Astrocyte (in vitro differentiated cells and primary cell): ENCODE results near the gene TIAM2. TPM values are rescaled to one million over a fixed set of nuclear protein-coding genes. Genes with fewer than 3 reads are reported as not detected.

Experiments
- DNase-seq: peaks from one replicate; pipeline ENCODE4 v3.0.0-alpha.2; 2010; ENCODE audit warnings: low read depth
- FAIRE-seq: peaks from 2 replicates; lab custom pipeline; 2011; peaks lifted over from hg19 to GRCh38; lab: Jason Lieb, UNC
- H2AFZ ChIP-seq: 2 replicates; pipeline ENCODE4 v1.6.0; 2012; ENCODE audit warnings: low read depth, low read length, inconsistent platforms
- H3K27ac ChIP-seq: 2 replicates; pipeline ENCODE4 v1.5.1; 2011; ENCODE audit warnings: low read depth, low read length, inconsistent platforms
- H3K27me3 ChIP-seq: 2 replicates; pipeline ENCODE4 v1.6.0; 2011; ENCODE audit warnings: low read length, inconsistent platforms; ENCODE audit not compliant: insufficient read depth
- H3K36me3 ChIP-seq: 2 replicates; pipeline ENCODE4 v1.5.1; 2011; ENCODE audit warnings: low read length, inconsistent platforms; ENCODE audit not compliant: insufficient read depth
- H3K4me1 ChIP-seq: 2 replicates; pipeline ENCODE4 v1.5.1; 2011; ENCODE audit warnings: low read length, inconsistent platforms; ENCODE audit not compliant: insufficient read depth
- H3K4me2 ChIP-seq: 2 replicates; pipeline ENCODE4 v1.6.0; 2012; ENCODE audit warnings: low read length, inconsistent platforms
- H3K4me3 ChIP-seq: 2 replicates; pipeline ENCODE4 v1.5.1; 2011; ENCODE audit warnings: low read depth, mild to moderate bottlenecking, low read length, inconsistent platforms; ENCODE audit not compliant: insufficient read depth
- H3K79me2 ChIP-seq: 2 replicates; pipeline ENCODE4 v1.6.0; 2012; ENCODE audit warnings: mild to moderate bottlenecking, low read length, inconsistent platforms; ENCODE audit not compliant: insufficient read depth
- H3K9ac ChIP-seq: 2 replicates; pipeline ENCODE4 v1.6.0; 2012; ENCODE audit warnings: mild to moderate bottlenecking, low read length, inconsistent platforms
- H3K9me3 ChIP-seq: 2 replicates; pipeline ENCODE4 v1.5.1; 2012; ENCODE audit warnings: low read depth, mild to moderate bottlenecking, low read length, inconsistent platforms; ENCODE audit not compliant: insufficient read depth
- H4K20me1 ChIP-seq: 2 replicates; pipeline ENCODE4 v1.6.0; 2012; ENCODE audit warnings: low read length, inconsistent platforms; ENCODE audit not compliant: insufficient read depth
- H3K27ac Mint-ChIP-seq: one replicate; pipeline ENCODE4 v1.8.0; 2021; ENCODE audit warnings: mild to moderate bottlenecking, mixed read lengths; ENCODE audit not compliant: unreplicated experiment
- H3K27me3 Mint-ChIP-seq: one replicate; pipeline ENCODE4 v1.8.0; 2021; ENCODE audit warnings: low read depth, mixed read lengths; ENCODE audit not compliant: unreplicated experiment
- H3K36me3 Mint-ChIP-seq: one replicate; pipeline ENCODE4 v1.8.0; 2021; ENCODE audit warnings: low read depth, mixed read lengths; ENCODE audit not compliant: unreplicated experiment
- H3K4me1 Mint-ChIP-seq: one replicate; pipeline ENCODE4 v1.8.0; 2021; ENCODE audit warnings: low read depth, mixed read lengths; ENCODE audit not compliant: unreplicated experiment
- H3K4me3 Mint-ChIP-seq: one replicate; pipeline ENCODE4 v1.8.0; 2021; ENCODE audit warnings: mild to moderate bottlenecking, moderate library complexity, mixed read lengths; ENCODE audit not compliant: unreplicated experiment
- H3K9me3 Mint-ChIP-seq: one replicate; pipeline ENCODE4 v1.8.0; 2021; ENCODE audit warnings: mild to moderate bottlenecking, mixed read lengths; ENCODE audit not compliant: unreplicated experiment
- CTCF ChIP-seq: IDR thresholded peaks from 2 replicates; pipeline ENCODE4 v1.5.1; 2011; ENCODE audit warnings: low read depth, mild to moderate bottlenecking, inconsistent platforms, low read length, moderate library complexity; ENCODE audit not compliant: insufficient read depth
- EZH2 ChIP-seq: IDR thresholded peaks from 2 replicates; pipeline ENCODE4 v1.6.1; 2012; ENCODE audit warnings: mild to moderate bottlenecking, low read length, inconsistent platforms; ENCODE audit not compliant: insufficient read depth
- total RNA-seq: library from RNA; stranded (reverse); gene quantifications from 2 replicates; pipeline ENCODE4 v1.2.1, GENCODE V29; 2021

The TIAM2 gene
- total RNA-seq, 1 donor from 2014 or later = 23.6 TPM

DNA sequence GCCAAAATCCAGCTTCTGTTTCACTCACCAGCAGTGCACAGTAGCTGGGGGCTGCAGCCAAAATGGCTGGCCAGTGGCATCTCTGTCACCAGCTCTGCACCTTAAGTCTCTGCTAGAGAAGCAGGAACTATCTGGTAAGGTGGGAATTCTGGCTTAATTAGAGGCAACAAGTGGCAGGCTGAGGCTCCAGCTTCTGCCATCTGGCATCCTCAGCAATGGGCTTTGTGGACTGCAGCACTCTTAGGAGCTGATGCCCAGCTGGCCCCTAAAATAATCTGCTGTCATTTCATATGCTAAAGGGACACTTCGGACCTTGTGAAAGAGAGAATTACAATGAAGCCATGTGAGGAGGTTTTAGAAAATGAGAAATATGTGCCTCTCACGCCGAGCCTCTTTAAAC lies 264.1 kb downstream of the TIAM2 start:
- H3K27ac ChIP-seq = no peak overlapping the region
- H4K20me1 ChIP-seq = no peaks in the 10 kb centered on the region
- peaks cover 10% of the 10 kb centered on the region for H3K4me1 Mint-ChIP-seq
- H3K4me3 Mint-ChIP-seq = no peak overlapping the region
- no peaks in the 10 kb centered on the region for H3K27me3 ChIP-seq
- no peaks in the 10 kb centered on the region for H3K27me3 Mint-ChIP-seq
- peaks cover 4% of the 10 kb centered on the region for H3K79me2 ChIP-seq
- peaks cover 26% of the 10 kb centered on the region for H3K36me3 ChIP-seq
- H3K4me3 ChIP-seq = no peak overlapping the region
- H3K4me1 ChIP-seq = no peaks in the 10 kb centered on the region
- no peak overlapping the region for H3K4me2 ChIP-seq
- no peak overlapping the region for H2AFZ ChIP-seq
- FAIRE-seq (no peak), DNase-seq (no peak)
- TF ChIP-seq EZH2 = no peak
- H3K36me3 Mint-ChIP-seq = peaks cover 14% of the 10 kb centered on the region
- H3K9ac ChIP-seq = no peak overlapping the region
- H3K9me3 Mint-ChIP-seq = no peaks in the 10 kb centered on the region
- no peaks in the 10 kb centered on the region for H3K9me3 ChIP-seq
- H3K27ac Mint-ChIP-seq = no peak overlapping the region

- H3K9me3 ChIP-seq = no peaks in the 10 kb centered on the region
- H3K27me3 Mint-ChIP-seq = no peaks in the 10 kb centered on the region
- no peaks in the 10 kb centered on the region for H3K9me3 Mint-ChIP-seq
- no peak overlapping the region for H2AFZ ChIP-seq
- no peak overlapping the region for H3K4me3 Mint-ChIP-seq
- H4K20me1 ChIP-seq = no peaks in the 10 kb centered on the region
- no peak overlapping the region for H3K27ac ChIP-seq
- no peak for FAIRE-seq
- H3K4me3 ChIP-seq = no peak overlapping the region
- H3K36me3 Mint-ChIP-seq = peaks cover 14% of the 10 kb centered on the region
- H3K79me2 ChIP-seq = peaks cover 4% of the 10 kb centered on the region
- peaks cover 12% of the 10 kb centered on the region for H3K4me1 Mint-ChIP-seq
- no peak overlapping the region for H3K4me2 ChIP-seq
- no peak overlapping the region for H3K27ac Mint-ChIP-seq
- DNase-seq = no peak
- TF ChIP-seq EZH2 (no peak), CTCF (no peak)
- no peaks in the 10 kb centered on the region for H3K27me3 ChIP-seq
- H3K9ac ChIP-seq = no peak overlapping the region
- H3K36me3 ChIP-seq = peaks cover 22% of the 10 kb centered on the region
- H3K4me1 ChIP-seq = no peaks in the 10 kb centered on the region
Observed at GRCh38 chr6:155259897-155260296, 264.8 kb downstream of the TIAM2 start.

DNA sequence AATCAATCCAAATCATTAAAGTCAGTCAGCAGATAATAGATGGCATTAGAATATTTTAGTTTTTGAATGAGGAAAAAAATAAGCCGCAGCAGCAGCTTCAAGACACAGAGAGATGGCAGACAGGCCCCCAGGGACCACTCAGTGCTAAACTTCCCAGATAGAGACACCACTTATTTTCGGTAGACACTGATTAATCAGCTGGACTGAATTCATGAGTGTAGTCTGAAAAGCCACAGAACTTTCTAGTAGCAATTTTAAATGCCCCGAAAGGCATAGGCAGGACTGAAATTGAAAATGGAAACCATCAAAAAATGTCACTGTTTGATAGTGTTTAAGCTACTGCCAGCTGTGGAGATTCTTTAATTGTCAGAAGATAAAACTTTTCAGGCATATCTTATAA lies 265.6 kb downstream of the TIAM2 start:
- no peak for DNase-seq
- Histone ChIP-seq H3K27me3 (no peaks in the 10 kb centered on the region), H3K4me1 (no peaks in the 10 kb centered on the region), H3K36me3 (peaks cover 19% of the 10 kb centered on the region), H2AFZ (no peak overlapping the region), H3K79me2 (peaks cover 4% of the 10 kb centered on the region), H3K4me3 (no peak overlapping the region), H3K9ac (no peak overlapping the region), H3K9me3 (no peaks in the 10 kb centered on the region), H3K27ac (no peak overlapping the region), H3K4me2 (no peak overlapping the region), H4K20me1 (no peaks in the 10 kb centered on the region)
- Mint-ChIP-seq H3K27me3 (no peaks in the 10 kb centered on the region), H3K36me3 (peaks cover 11% of the 10 kb centered on the region), H3K9me3 (no peaks in the 10 kb centered on the region), H3K4me1 (peaks cover 12% of the 10 kb centered on the region), H3K4me3 (no peak overlapping the region), H3K27ac (no peak overlapping the region)
- no peak for TF ChIP-seq CTCF
- FAIRE-seq = no peak
